NCI-H1048 (cell line): ENCODE results near the gene NFYC.

Experiments
- DNase-seq: peaks from one replicate; lab custom pipeline; 2025; lab: John Stamatoyannopoulos, UW

Gene NFYC

DNA sequence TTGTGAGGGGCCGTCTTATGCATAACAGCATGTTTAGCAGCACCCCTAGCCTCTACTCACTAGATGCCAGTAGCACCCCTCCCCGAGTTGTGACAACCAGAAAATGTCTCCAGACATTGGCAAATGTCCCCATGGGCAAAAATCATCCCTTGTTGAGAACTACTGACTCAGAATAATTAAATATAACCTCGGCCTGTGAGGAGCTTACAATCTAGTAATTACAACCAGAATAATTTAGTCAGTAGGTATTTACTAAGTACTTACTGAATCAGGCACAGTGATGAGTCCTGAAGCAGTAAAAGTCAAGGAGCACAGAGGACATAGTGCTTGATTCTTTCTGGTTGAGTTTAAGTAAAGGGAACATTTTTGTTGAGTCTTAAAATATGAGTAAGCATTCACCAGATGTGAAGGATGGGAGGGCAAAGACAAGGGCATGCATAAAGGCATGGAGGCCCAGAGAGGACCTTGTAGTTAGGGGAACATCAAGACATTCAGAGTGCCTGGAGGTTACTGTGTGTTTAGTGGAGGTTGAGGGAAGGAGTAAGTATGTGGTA is 48.0 kb downstream of the NFYC start:
- DNase-seq, result no peak

DNA sequence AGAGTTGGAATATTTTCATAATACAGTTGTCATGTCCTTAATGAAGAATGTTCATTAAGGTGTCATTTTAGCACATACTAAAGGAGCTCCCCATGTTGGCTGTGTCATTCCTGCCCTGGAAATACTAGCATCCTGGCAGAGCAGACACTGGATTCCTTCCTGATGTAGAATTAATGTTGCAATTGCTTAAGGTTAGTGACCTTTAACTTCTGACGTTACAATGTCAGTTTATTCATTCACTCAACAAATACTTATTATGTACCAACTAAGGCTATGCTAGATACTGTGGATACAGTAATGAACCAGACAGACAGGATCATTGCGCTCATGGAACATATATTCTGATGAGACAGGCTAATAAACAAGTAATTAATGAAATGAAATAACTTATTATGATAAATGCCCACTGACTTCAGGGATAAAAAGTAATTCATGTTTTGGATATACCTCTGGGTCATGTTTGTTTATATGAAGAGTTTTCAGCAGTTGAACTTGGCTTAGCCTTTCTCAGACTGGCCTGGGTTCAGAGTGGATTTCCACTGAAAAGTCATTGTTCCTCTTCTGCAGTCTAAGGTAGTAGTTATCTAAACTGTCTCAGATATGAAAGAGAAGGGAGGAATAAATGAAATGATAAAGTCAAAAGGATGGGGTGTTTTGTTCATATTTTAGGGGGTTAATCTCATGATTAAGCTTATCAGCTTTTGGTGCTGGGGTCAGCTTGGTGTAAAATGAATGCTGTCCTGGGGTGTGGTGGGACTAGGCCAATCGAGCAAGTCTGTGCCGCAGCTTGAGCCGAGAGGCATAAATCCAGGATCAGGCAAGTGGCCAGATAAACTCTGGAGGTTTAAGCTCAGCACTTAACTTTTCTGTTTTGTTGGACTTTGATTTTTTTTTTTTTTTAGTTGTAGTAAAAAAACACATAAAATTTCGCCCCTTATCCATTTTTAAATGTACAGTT is 48.8 kb downstream of the NFYC start:
- no peak for DNase-seq

GRCh38 chr1:40740997-40741736 is 49.7 kb downstream of the NFYC start:
- no peak for DNase-seq

DNA sequence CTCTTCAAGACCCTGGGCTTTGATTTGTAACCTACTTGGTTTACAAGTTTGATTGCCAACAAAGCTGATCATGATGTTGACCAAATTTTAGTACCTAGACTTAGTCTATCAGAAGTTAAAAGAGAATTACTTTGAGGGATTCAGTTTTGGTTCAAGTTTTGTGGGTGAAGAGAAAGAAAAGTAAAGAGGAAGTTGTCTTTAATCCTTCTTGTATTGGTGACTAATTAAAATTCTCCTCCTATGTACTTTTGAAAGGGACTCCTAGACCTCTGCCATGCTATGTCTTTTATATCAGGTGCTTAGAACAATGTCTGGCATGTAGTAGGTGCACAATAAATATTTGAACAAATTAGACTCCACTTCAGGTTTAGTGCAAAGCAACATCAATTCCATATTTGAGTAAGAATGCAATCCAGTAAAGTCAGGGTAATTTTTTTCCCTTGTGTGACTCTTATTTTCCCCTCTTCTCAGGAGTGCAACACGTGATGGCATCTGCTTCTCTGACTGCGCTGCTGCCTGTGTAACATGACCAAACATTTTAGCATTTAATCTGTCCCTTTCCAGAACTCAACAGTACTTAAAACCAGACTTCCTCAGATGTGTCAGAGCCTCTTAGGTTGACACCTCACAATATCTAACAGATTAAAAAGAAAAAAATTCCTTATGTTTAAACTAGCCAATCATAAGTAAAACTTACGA is 51.0 kb downstream of the NFYC start:
- no peak for DNase-seq

DNA sequence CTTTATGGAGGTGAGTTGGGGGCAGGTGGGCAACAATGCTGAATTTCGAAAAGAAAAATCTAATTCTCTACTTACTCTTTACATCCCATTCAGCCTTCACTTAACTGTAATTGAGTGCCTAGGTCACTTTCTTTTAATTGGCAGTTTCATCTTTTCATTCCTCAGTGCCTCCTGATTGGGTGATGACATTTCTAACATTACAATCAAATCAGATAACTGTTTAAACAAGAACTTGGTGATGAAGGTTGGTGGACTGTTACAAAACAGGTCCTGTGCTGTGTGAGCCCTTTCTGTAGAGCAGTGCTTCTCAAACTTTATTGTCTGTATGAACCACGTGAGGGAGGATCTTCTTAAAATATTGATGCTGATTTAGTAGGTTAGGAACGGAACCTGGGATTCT is 51.9 kb downstream of the NFYC start:
- DNase-seq, result no peak

- no peak for DNase-seq
Observed at GRCh38 chr1:40743860-40744259, 52.4 kb downstream of the NFYC start.

DNA sequence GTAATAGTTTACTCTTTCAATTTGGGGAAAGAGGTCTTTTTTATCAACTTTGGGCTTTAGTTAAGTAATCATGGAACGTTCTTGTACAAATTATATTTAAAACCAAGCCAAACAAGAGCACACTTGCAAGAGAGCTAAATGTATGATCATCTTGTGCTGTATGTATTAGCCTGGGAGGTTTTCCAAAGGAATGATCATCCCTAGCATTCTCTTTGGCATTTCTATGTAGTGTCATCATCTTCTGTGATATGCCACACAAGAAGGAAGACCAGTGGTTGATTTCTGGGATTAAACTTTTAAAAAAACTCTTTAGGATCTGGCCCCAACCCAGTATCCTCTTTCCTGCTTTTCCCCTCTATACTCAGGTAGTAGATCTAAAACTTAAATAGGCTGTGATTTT is 53.7 kb downstream of the NFYC start:
- DNase-seq, result no peak

DNA sequence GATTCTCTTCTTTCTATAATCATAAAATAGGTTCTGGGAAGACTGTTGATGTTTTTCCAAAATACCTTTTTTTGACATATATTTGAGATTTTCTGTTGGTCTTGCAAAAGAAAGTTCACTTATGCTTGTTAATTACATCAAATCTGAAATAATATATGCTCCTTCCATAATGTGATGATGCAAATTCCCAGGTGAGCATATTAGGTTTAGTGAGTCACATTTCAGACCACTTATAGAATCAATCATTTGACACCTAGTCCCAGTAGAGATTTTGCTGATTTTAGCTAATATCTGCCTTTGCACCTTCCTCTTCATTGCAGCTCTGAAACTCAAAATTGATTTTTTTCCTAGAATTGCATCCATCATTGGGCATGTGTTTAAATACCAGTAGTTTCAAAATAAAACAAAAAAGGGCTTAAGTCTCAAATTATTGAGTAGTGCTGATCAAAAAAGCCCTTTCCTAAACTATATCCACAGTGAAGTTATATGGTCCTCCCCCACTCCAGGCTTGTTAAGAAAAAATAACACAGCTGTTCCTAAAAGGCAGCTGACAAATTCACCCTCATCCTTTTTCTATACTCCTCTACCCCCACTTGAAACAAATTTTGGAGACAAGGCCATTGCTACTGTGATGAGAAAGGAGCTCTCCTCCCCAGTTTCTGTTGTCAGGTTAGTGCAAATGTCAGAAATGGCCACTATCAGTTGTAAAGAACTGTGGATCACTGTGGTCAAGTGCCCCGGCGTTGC is 55.0 kb downstream of the NFYC start:
- no peak for DNase-seq

- DNase-seq, result no peak
Observed at GRCh38 chr1:40748841-40749718, 57.6 kb downstream of the NFYC start.

GRCh38 chr1:40749817-40750216 is 58.3 kb downstream of the NFYC start:
- DNase-seq, result no peak

- no peak for DNase-seq
Observed at GRCh38 chr1:40750451-40750908, 59.0 kb downstream of the NFYC start.

- DNase-seq, result no peak
Observed at GRCh38 chr1:40751802-40752201, 60.3 kb downstream of the NFYC start.

GRCh38 chr1:40753142-40753882 is 61.8 kb downstream of the NFYC start:
- DNase-seq, result no peak

DNA sequence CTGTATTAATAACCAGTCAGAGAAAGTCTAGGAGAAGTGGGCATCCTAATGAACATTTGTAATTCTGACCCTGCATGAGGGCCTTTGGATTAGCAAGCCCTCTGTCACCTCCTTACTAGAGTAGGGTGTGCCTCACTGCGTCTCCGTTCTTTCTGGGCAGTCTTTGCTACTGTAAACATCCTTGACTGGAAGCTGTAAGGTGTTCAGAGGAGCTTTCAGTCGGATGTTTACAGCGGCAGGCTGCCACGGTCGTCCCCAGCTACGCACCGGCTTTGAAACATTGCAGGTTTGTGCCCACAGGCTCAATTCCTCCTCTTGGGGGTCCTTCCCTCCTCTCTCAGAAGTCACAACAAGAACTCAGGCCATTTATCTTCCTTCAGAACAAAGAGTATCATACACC is 62.7 kb downstream of the NFYC start:
- DNase-seq, result no peak

- DNase-seq, result no peak
Observed at GRCh38 chr1:40755067-40755466, 63.6 kb downstream of the NFYC start.

DNA sequence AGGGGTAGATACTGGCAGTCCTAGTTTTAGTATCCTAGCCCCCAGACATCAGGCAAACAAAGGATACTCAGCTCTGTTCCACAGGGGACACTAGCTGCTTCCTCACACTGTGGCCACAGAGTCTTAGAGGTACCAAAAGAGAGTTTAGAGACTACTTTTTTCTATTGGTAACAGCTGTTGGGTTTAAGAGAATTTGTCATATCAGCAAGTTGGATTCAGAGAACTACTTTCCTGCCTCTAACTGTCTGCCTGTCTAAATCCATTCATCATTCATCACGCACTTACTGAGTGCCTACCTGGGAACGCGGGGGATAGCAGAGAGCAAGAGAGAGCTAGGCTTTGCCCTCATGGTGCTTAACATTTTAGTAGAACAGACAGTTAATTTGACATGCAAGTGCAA is 65.0 kb downstream of the NFYC start:
- DNase-seq, result no peak

GRCh38 chr1:40757084-40757483 is 65.6 kb downstream of the NFYC start:
- DNase-seq, result no peak

DNA sequence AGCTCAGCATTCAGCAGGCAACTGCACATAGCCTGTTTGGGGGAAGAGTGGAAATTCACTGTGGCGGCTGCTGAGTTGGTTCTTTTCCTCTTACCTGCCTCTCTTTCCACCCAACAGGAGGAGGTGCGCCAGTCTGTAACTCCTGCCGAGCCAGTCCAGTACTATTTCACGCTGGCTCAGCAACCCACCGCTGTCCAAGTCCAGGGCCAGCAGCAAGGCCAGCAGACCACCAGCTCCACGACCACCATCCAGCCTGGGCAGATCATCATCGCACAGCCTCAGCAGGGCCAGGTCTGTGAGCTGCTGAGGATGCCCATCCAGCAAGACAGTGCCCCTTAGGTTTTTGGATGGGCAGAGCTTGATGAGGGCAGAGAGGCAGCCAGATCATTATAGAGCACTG is 66.5 kb downstream of the NFYC start:
- DNase-seq, result no peak

DNA sequence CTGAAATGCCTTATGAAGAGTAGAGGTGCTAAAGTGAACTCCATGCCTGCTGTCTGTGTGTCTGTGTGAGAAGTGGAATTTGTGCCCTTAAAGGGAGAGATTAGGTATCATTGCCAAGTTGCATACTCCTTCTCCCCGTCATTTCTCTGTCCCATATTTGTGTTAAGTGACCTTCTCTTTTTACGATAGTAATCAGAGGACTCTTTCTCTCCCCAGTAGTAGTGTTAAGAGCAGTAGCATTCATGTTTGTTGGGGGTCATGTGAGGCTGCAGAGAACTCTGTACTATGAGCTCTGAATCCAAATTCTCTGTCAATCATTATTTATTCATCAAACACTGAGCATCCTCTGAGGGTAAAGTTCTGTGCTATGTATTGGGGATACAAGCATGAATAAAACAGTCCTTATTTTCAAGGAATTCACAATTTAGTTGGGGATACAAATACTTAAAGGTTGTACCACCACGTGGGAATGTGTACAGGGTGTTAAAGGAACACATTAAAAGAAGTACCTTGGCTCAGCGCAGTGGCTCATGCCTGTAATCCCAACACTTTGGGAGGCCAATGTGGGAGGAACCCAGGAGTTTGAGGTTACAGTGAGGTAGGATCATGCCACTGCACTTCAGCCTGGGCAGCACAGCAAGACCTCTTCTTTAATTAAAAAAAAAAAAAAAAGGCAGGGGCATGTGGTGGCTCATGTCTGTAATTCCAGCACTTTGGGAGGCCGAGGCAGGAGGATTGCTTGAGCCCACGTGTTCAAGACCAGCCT is 67.3 kb downstream of the NFYC start:
- no peak for DNase-seq
